ENCODE measurements around the gene IL12RB1. TPM values are rescaled to one million over a fixed set of nuclear protein-coding genes. Genes with fewer than 3 reads are reported as not detected.

IL12RB1 gene
- total RNA-seq, 1 donor from 2014 or later, result not detected

GRCh38 chr19:18098891-18099622 is 12.3 kb upstream of the IL12RB1 start:
- Mint-ChIP-seq H3K27me3 (ENCODE audit: low read depth) (peaks cover 44% of the 10 kb centered on the region), H3K4me3 (peak overlapping the region; percentile 36), H3K27ac (no peak overlapping the region), H3K4me1 (peaks cover 7% of the 10 kb centered on the region), H3K9me3 (no peaks in the 10 kb centered on the region), H3K36me3 (no peaks in the 10 kb centered on the region)
- no peak for TF ChIP-seq CTCF (IDR thresholded peaks at IDR 0.05; ENCODE audit: unreplicated experiment)
- DNase-seq (ENCODE audit: low spot score in 2 of 2, unreplicated experiment in 2 of 2), result no peak

- H3K4me3 Mint-ChIP-seq, result peak overlapping the region; percentile 51
Observed at GRCh38 chr19:18097993-18098890, 11.5 kb upstream of the IL12RB1 start.

GRCh38 chr19:18097217-18097992 is 10.7 kb upstream of the IL12RB1 start, which contains the start of gene MAST3:
TSS of gene MAST3 (plus strand) at chr19:18097778. CDS start at chr19:18097793, 15 bp downstream.
- peak; percentile 63 to 64 for DNase-seq (ENCODE audit: low spot score in 2 of 2, unreplicated experiment in 2 of 2)
- peak within 1 kb of the TSS; percentile 51 for H3K4me3 Mint-ChIP-seq
- H3K9me3 Mint-ChIP-seq, result no peaks in the 10 kb centered on the region
- H3K27me3 Mint-ChIP-seq (ENCODE audit: low read depth), result peaks cover 44% of the 10 kb centered on the region
- no peaks in the 10 kb centered on the region for H3K36me3 Mint-ChIP-seq
- peaks cover 7% of the 10 kb centered on the region for H3K4me1 Mint-ChIP-seq
- H3K27ac Mint-ChIP-seq, result no peak within 1 kb of the TSS
- no peak for TF ChIP-seq CTCF (IDR thresholded peaks at IDR 0.05; ENCODE audit: unreplicated experiment)

More at GRCh38 chr19:18097993-18098890, 11.5 kb upstream of the IL12RB1 start:
- DNase-seq (ENCODE audit: low spot score in 2 of 2, unreplicated experiment in 2 of 2), result no peak
- Mint-ChIP-seq H3K9me3 (no peaks in the 10 kb centered on the region), H3K36me3 (no peaks in the 10 kb centered on the region), H3K27me3 (ENCODE audit: low read depth) (peaks cover 44% of the 10 kb centered on the region), H3K4me1 (peaks cover 7% of the 10 kb centered on the region), H3K27ac (no peak overlapping the region)
- TF ChIP-seq CTCF (IDR thresholded peaks at IDR 0.05; ENCODE audit: unreplicated experiment), result no peak

GRCh38 chr19:18096258-18096657 is 9.5 kb upstream of the IL12RB1 start:
- Mint-ChIP-seq H3K27me3 (ENCODE audit: low read depth) (peaks cover 41% of the 10 kb centered on the region), H3K9me3 (no peaks in the 10 kb centered on the region), H3K4me1 (peaks cover 7% of the 10 kb centered on the region), H3K36me3 (no peaks in the 10 kb centered on the region), H3K4me3 (no peak overlapping the region), H3K27ac (no peak overlapping the region)
- no peak for TF ChIP-seq CTCF (IDR thresholded peaks at IDR 0.05; ENCODE audit: unreplicated experiment)
- no peak for DNase-seq (ENCODE audit: low spot score in 2 of 2, unreplicated experiment in 2 of 2)

- DNase-seq (ENCODE audit: low spot score in 2 of 2, unreplicated experiment in 2 of 2), result no peak
- TF ChIP-seq CTCF (IDR thresholded peaks at IDR 0.05; ENCODE audit: unreplicated experiment), result no peak
- no peaks in the 10 kb centered on the region for H3K9me3 Mint-ChIP-seq
- peaks cover under 1% of the 10 kb centered on the region for H3K4me1 Mint-ChIP-seq
- H3K4me3 Mint-ChIP-seq, result no peak overlapping the region
- no peak overlapping the region for H3K27ac Mint-ChIP-seq
- H3K36me3 Mint-ChIP-seq, result no peaks in the 10 kb centered on the region
- peaks cover 15% of the 10 kb centered on the region for H3K27me3 Mint-ChIP-seq (ENCODE audit: low read depth)
Observed at GRCh38 chr19:18093439-18094161, 6.9 kb upstream of the IL12RB1 start.
